ENCODE measurements around the gene PEX12.

GRCh38 chr17:35543856-35544255 is 34.5 kb downstream of the PEX12 start:
- TF ChIP-seq, protein P1, sequence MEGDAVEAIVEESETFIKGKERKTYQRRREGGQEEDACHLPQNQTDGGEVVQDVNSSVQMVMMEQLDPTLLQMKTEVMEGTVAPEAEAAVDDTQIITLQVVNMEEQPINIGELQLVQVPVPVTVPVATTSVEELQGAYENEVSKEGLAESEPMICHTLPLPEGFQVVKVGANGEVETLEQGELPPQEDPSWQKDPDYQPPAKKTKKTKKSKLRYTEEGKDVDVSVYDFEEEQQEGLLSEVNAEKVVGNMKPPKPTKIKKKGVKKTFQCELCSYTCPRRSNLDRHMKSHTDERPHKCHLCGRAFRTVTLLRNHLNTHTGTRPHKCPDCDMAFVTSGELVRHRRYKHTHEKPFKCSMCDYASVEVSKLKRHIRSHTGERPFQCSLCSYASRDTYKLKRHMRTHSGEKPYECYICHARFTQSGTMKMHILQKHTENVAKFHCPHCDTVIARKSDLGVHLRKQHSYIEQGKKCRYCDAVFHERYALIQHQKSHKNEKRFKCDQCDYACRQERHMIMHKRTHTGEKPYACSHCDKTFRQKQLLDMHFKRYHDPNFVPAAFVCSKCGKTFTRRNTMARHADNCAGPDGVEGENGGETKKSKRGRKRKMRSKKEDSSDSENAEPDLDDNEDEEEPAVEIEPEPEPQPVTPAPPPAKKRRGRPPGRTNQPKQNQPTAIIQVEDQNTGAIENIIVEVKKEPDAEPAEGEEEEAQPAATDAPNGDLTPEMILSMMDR (conservative IDR thresholded peaks at IDR 0.05; ENCODE audit: low read depth, low read length) = no peak
- TF ChIP-seq MAZ (IDR thresholded peaks at IDR 0.05; ENCODE audit: borderline replicate concordance, low read depth, low read length) (no peak), POLR2A (IDR thresholded peaks at IDR 0.05; ENCODE audit: low read depth, low read length) (no peak), MXI1 (IDR thresholded peaks at IDR 0.05; ENCODE audit: borderline replicate concordance, low read depth, low read length) (no peak), RAD21 (IDR thresholded peaks at IDR 0.05; ENCODE audit: low read length) (no peak), USF2 (IDR thresholded peaks at IDR 0.05; ENCODE audit: low read depth, low read length) (no peak), SMC3 (IDR thresholded peaks at IDR 0.05; ENCODE audit: low read depth, low read length) (no peak), RCOR1 (IDR thresholded peaks at IDR 0.05; ENCODE audit: insufficient replicate concordance, low read length) (no peak)
- TF ChIP-seq, protein P2, sequence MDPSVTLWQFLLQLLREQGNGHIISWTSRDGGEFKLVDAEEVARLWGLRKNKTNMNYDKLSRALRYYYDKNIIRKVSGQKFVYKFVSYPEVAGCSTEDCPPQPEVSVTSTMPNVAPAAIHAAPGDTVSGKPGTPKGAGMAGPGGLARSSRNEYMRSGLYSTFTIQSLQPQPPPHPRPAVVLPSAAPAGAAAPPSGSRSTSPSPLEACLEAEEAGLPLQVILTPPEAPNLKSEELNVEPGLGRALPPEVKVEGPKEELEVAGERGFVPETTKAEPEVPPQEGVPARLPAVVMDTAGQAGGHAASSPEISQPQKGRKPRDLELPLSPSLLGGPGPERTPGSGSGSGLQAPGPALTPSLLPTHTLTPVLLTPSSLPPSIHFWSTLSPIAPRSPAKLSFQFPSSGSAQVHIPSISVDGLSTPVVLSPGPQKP (IDR thresholded peaks at IDR 0.05; ENCODE audit: borderline replicate concordance, low read depth, low read length) = no peak

Data from IMR-90 (cell line).